T-helper 1 cell (primary cell): ENCODE results near the gene GUCA2A.

ENCODE experiments used
- DNase-seq, 5 donors: peaks; one replicate each; pipeline ENCODE4 v3.0.0-alpha.2; 2012 to 2020

Gene GUCA2A

GRCh38 chr1:42176902-42177519 lies 12.5 kb upstream of the GUCA2A start:
- DNase-seq: peak in 1 of 5 donors; percentile 29

DNA sequence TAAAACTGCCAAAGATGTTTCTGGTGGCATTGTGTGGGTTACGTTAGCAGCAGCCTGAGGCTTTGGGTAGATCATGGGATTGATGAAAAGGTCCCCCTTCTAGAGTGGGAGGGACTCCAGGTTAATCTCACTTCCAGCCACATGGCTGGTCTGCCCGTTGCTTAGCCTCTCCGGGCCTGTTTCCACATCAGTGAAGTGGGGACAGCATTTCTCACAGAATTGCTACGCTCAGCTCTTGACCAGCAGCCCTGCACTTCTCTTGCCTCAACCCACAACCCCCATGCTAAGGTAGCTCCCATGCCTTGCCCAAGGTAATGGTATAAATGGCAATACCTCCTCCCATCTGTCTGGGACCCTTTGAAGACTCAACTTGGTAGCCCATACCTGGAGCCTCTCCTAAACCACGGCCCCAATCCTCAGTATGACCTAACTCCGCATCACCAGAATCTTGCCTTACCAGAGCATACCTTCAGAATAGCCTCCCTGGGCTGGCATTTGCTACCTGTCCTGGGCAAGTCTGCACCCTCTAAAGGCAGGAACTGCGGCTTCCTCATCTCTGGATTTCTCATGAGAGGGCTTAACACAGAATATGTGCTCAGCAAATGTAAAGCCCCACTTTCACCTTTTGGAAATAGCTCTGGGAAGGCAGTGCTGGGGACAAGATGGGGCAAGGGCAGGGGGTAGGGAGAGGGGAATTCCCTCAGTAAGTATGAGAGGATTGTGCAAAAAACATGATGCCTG lies 10.9 kb upstream of the GUCA2A start:
- no peak for DNase-seq

DNA sequence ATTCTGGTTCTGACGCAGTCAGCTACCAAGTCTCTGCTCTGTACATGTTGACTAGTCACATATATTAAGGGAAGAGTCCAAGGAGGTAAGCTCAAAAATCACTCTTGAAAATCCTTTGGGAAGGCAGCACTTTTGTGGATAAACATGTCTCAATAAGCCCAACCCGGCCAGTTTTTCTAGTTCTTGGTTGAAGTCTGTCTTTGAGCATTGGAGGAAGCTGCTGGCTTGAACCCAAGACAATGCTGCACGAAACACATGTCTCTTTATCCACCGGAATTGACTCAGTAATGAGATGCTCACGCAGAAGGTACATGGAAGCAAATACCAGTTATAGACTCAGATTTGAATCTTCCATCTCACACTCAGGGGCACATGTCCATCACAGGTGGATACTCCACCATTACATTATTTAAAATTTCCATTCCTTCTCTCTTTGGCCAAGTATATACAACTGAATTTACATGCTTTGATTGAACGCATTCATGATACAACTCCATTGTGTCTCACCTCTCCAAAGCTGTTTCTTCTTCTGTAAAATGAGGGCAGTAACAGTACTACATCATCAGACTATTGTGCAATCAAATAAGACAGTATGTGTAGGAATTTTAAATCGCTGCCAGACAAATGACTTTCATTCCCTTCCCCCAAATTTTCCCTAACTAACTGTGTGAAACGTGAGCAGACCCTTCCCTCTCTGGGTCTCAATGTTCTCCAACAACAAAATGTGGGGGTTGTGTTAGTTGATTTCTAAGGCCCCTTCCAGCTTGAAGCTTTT lies 9.6 kb upstream of the GUCA2A start:
- no peak for DNase-seq

DNA sequence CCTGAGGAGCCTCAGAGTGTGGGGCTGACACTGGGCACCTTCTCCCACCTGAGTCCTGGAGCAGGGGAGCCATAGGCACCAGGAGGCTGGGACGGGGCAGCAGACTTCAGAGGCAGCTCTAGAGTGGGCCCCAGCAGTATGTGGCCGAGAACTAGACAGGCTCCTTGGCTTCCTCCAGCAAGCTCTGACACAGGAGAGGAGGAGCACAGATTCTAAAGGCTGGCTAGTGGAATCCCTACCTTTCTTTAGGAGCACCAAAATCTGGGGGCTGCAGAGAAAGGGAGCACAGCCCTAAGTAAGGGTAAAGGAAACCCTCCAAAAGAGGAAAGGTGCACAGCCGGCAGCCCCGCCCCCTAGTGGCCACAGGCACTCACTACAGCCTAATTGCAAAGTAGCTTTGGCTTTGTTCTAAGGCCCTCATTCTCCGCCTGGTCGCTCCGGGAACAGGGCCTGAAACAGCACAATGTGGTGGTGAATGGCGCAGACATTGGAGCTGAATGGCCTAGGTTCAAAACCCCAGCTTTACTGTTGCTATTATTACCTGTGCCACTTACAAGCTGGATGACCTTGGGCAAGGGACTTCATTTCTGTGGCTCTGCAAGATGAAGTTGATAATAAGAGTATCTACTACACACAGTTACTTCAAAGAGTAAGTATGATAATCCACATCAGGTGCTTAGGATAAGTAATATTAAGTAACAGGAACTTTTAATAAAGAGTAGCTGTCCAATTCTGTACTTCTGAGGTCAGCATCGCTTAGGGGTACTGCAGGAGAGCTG lies 8.8 kb upstream of the GUCA2A start:
- DNase-seq: peak; percentile 38 to 55 (median 44)

DNA sequence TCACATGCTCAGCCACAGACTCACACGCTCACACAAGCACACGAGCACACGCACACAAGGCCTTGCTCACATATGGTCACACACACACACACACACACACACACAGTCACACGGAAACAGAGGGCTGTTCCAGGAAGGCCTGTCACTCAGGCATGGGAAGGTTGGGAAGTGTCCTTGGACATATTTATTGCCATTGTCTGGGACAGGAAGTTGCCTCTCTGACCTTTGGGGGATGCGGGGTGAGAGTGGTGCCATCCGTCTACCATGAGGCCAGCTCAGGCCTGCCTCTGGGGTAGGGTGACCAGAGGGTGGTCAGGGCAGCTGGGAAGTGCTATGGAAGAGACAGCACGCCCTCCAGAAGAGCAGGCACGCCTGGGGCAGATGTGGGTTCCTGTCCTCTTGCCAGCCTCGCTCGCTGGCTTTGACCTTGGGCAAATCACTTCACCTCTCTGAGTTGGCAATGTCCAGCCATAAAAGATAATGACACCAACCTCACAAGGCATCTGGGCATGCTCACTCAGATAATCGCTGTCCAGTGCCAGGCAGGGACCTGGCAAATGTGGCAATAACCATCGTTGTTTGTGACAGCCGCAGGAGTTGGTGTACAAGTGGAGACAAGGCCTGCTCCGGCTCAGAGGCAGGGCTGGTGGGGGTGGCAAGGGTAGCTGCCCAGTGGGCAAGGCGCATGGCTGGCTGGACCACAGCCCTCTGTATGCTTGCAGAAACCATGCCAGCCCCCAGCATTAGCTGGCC lies 8.0 kb upstream of the GUCA2A start:
- no peak for DNase-seq

DNA sequence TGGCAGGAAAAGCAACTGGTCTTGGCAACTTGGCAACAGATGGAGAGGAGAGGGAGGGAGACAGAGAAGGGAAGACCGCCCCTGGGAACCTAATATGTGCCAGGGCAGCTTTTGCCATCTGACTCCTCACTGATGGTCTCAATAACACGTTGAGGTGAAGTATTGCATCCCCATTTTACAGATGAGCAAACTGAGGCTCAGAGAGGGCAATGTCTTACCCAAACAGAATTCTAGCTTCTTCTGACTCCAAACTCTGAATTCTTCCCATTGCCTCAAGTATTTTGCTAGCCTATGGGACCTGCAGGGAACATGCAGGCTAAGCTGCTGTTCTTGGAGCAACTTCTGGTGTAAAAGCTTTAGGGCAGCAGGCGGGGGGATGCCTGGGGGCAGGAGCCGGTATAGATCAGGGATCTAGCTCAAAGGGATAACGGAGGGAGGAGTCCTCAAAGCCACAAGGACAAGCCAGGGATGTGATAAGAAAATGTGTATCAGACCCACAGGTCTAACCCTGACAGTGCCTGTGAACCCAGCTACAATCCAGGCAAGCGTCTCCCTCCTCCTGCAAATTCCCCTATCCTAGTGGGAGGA lies 7.2 kb upstream of the GUCA2A start:
- DNase-seq: no peak

- no peak for DNase-seq
Observed at GRCh38 chr1:42170779-42171621, 6.5 kb upstream of the GUCA2A start.

DNA sequence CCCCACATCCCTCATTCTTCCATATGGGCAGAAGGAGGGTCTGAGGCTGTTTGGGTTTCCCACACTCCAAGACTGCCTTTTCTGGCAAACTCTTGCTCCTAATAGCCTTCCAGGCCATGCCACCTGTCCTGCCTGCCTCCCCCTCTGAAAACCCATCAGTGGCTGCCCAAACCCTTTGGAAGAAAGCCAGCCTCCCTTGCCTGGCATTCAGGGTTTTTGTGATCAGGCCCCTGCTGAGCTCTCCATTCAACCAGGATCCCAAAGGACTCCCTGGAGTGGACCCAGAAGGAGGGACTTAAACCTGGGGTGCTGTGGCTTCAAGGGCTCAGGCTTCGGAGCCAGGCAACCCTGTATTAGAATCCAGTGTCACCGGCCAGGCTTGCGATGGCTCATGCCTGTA lies 4.2 kb upstream of the GUCA2A start:
- DNase-seq: no peak

DNA sequence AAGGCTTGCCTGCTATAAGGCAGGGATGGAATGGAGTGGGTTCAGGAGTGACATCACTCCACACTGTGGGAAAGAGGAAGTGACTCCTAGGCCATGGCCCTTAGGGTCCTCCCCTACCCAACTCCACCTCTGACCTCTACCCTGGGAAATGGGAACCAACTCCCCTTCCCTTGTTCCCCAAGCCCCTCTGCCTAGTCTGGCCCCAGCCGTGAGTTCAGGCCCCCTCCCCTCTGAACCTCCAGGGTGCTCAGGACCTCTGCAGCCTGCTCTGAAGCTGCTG lies 3.8 kb upstream of the GUCA2A start:
- DNase-seq: no peak

GRCh38 chr1:42167611-42168390 lies 3.3 kb upstream of the GUCA2A start:
- no peak for DNase-seq

- no peak for DNase-seq
Observed at GRCh38 chr1:42165511-42166210, 1.1 kb upstream of the GUCA2A start.

DNA sequence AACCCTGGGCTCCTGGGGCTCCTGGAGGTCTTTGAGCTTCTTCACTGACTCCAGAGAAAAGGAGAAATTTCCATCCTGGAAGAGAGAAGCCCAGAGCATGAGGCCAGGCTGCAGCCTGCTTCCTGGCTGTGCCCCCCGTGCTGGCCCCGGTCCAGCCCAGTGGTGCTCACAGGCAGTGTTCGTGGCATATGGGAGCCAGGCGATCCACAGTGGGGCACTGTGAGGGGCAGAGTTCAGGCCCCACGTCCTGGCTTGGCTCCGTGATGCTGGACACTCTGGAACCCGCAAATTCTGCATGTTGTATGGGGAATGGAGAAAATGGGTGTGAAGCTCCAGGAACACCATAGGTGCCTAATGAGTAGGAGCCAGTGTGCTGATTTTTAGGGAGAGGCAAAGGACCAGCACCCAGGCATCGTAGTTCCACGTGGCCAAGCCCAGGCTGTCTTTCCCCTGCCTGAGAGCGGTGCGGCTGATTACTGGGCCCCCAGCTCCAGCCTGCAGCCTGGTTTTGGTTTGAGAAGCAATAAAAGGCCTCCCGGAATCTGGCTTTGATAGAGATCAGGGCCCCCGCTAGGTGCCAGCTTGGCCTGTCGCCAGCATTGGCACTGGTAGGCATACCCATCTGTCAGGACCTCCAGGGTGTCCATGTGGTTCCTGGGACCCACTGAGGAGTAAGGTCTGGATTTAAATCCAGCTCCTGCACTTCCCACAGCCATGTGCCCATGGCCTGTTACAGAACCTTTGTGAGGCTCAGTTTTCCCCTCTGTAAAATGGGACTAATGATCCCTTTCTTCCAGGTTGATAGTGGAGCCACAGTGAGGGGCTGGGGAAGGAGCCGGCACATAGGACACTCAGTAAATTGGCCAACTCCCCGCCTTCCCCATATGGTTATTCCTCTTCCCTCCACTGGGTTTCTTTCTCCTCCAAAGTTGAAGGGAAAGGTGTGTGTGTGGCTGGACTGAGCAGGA lies 725 bp downstream of the GUCA2A start:
- no peak for DNase-seq

DNA sequence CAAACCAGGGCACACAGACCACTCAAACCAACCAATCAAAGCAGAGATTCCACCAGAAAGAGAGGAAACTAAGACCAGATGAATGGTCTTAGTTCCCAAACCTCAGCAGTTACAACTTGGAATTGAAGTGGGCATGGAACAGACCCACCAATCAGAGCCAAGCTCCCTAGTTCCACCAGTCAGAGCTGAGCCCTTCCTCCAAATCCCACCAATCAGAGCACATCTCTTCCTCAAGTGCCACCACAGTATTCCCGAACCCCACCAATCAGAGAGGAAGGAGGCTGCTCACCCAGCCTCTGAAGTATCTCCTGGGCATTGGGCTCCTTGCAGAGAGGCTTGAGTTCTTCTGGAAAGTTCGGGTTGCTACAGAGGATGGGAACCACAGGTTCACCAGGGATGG lies 1.4 kb downstream of the GUCA2A start:
- no peak for DNase-seq

DNA sequence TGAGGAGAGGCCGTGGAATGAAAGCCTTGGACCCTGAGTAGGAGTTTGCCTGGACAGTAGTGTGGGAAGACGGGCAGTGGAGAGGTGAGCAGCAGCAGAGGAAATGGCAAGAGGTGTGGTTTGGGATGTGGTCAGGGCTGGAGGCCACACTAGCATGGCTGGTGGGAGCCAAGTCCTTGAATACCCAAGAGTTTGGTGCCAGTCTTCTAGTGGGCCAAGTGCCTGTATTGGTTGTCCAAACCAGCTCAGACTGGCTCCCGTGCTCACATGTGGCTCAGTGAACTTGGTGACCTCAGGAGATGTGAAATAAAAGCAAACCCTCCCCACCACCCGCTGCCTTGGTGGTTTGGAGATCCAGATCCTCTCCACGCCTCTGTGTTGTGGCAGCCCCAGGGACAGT lies 2.4 kb downstream of the GUCA2A start:
- no peak for DNase-seq

GRCh38 chr1:42158189-42158588 lies 6.4 kb downstream of the GUCA2A start:
- no peak for DNase-seq

GRCh38 chr1:42157667-42158066 lies 6.9 kb downstream of the GUCA2A start:
- DNase-seq: no peak

DNA sequence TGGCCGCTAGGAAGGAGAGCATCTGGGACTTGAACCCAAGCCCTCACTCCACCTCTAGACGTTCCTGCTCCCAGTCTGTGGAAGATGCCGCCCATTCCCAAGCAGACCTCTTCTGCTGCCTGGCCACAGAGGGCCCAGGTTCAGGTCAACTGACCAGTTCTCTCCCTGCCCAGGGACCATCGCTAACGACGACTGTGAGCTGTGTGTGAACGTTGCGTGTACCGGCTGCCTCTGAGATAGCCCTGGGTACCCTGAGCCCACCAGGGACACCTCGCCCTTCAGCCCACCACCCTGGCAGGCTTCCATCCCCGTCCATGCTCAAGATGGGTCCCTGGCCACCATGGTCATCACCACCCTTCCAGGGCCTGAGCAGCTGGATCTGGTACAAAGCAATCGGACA lies 9.2 kb downstream of the GUCA2A start:
- no peak for DNase-seq

GRCh38 chr1:42154685-42155084 lies 9.9 kb downstream of the GUCA2A start:
- DNase-seq: no peak

GRCh38 chr1:42153624-42154023 lies 10.9 kb downstream of the GUCA2A start:
- DNase-seq: no peak
